HFFc6 (cell line): Measurements from ENCODE around the gene CCDC50. TPM values are rescaled to one million over a fixed set of nuclear protein-coding genes. Genes with fewer than 3 reads are reported as not detected.
A peak's percentile ranks its signal among the peaks of the same experiment; 100 is the strongest.

Experiments
- DNase-seq: peaks from one replicate; pipeline ENCODE4 v3.0.0-alpha.2; 2018
- H3K27ac Mint-ChIP-seq: 2 replicates; pipeline ENCODE4 v1.8.0; 2020; ENCODE audit warnings: mild to moderate bottlenecking, mixed read lengths
- H3K27me3 Mint-ChIP-seq: 2 replicates; pipeline ENCODE4 v1.8.0; 2021; ENCODE audit warnings: mild to moderate bottlenecking, moderate library complexity, mixed read lengths; ENCODE audit not compliant: insufficient read depth
- H3K36me3 Mint-ChIP-seq: 2 replicates; pipeline ENCODE4 v1.8.0; 2021; ENCODE audit warnings: low read depth, mixed read lengths
- H3K4me1 Mint-ChIP-seq: 2 replicates; pipeline ENCODE4 v1.8.0; 2020; ENCODE audit warnings: low read depth, mixed read lengths
- H3K4me3 Mint-ChIP-seq: 2 replicates; pipeline ENCODE4 v1.8.0; 2020; ENCODE audit warnings: mild to moderate bottlenecking, moderate library complexity, mixed read lengths
- H3K9me3 Mint-ChIP-seq: 2 replicates; pipeline ENCODE4 v1.8.0; 2020; ENCODE audit warnings: mild to moderate bottlenecking, mixed read lengths
- total RNA-seq, 6 experiments: library from RNA; stranded (reverse); fragmentation: NEBNext Ultra II Directional; extraction: Animal tissue kit (Norgen Biotek cat#: 25700); gene quantifications; 2 replicates in 1 of 6; 3 replicates in 5 of 6; pipeline ENCODE4 v1.2.3, GENCODE V29; 2021
- TF ChIP-seq, protein P1 (sequence below): fragments of 200-600 bp; sonication (generic); IDR thresholded peaks from 2 replicates; pipeline ENCODE4 v1.5.0; 2021; ENCODE audit warnings: antibody characterized with exemption, mild to moderate bottlenecking

CCDC50 gene
- total RNA-seq, 6 experiments from 2014 or later = 94.1 to 129 (median 121) TPM

DNA sequence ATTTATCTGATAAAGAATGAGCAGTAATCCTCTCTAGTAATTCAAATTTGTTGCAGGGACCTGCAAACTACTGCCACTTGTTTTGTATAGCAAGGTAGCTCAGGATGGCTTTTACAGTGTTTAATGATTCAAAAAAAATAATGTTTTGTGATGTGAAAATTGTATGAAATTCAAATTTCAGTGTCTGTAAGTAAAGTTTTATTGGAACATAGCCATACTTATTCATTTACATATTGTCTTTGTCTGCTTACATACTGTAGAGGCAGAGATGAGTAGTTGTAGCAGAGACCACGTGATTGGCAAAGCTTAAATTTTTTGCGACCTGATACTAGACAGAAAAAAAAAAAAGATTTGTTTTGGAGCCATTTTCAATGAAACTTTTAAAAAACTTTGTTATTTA, 7.6 kb downstream of the CCDC50 start:
- TF ChIP-seq, protein P1, sequence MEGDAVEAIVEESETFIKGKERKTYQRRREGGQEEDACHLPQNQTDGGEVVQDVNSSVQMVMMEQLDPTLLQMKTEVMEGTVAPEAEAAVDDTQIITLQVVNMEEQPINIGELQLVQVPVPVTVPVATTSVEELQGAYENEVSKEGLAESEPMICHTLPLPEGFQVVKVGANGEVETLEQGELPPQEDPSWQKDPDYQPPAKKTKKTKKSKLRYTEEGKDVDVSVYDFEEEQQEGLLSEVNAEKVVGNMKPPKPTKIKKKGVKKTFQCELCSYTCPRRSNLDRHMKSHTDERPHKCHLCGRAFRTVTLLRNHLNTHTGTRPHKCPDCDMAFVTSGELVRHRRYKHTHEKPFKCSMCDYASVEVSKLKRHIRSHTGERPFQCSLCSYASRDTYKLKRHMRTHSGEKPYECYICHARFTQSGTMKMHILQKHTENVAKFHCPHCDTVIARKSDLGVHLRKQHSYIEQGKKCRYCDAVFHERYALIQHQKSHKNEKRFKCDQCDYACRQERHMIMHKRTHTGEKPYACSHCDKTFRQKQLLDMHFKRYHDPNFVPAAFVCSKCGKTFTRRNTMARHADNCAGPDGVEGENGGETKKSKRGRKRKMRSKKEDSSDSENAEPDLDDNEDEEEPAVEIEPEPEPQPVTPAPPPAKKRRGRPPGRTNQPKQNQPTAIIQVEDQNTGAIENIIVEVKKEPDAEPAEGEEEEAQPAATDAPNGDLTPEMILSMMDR = no peak
- no peaks in the 10 kb centered on the region for H3K9me3 Mint-ChIP-seq
- H3K27ac Mint-ChIP-seq = no peak overlapping the region

DNA sequence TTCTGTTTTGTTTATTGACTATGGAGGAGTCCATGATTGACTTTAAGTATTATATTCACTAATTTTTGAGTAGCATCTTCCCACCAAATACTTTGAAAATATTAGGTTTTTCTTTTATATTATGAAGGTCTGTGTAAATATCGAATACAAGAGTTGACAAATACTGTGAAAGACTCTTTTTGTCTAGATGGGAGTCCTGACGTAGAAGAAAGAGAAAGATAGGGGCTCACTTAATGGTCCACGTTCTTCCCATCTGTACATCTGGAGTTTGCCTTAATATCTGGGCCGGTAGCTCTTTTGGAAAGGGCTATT, 8.9 kb downstream of the CCDC50 start:
- Mint-ChIP-seq H3K27ac (peak overlapping the region; percentile 78), H3K36me3 (peaks cover 52% of the 10 kb centered on the region), H3K4me3 (peak overlapping the region; percentile 61), H3K27me3 (peaks cover 2% of the 10 kb centered on the region; the same call in 1 of the 2 replicates), H3K9me3 (no peaks in the 10 kb centered on the region), H3K4me1 (peaks cover 99% of the 10 kb centered on the region)
- no peak for DNase-seq
- TF ChIP-seq, protein P1 = no peak

More for the DNA sequence above, 7.6 kb downstream of the CCDC50 start:
- DNase-seq = no peak
- peaks cover 2% of the 10 kb centered on the region; the same call in 1 of the 2 replicates for H3K27me3 Mint-ChIP-seq
- H3K36me3 Mint-ChIP-seq = peaks cover 57% of the 10 kb centered on the region
- H3K4me3 Mint-ChIP-seq = no peak overlapping the region
- peaks cover 99% of the 10 kb centered on the region for H3K4me1 Mint-ChIP-seq

DNA sequence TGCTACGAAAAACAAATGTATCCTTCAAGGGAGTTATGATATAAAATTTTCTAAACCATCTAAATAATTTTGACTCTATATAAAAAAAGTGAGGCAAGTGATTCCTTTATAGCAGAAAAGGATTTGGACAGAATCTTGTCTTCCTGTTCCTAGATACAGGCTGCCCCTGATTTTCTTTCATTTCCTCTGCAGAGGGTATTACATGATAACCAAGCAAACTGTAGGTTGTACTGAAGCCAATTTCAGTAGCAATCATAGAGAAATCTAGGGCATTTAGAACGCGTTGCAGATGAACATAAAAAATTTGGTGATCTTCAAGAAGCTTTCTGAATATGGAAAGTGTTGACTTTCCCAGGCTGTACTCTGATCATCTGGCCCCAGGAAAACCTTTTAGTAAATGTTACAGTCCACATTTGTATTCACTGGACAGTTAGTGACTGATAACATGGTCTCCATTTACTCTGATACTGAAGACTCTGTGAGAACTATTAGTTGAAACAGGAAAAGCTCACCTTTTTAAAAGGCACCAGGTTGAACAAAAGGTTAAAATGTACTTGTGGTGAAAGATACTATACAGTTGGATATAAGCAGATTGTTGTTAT, 10.2 kb downstream of the CCDC50 start:
- Mint-ChIP-seq H3K9me3 (no peaks in the 10 kb centered on the region), H3K4me3 (no peak overlapping the region), H3K27me3 (peaks cover 2% of the 10 kb centered on the region; the same call in 1 of the 2 replicates), H3K27ac (peak overlapping the region; percentile 78; the same call in 1 of the 2 replicates), H3K4me1 (peaks cover 98% of the 10 kb centered on the region), H3K36me3 (peaks cover 54% of the 10 kb centered on the region)
- TF ChIP-seq, protein P1 = no peak
- DNase-seq = no peak

DNA sequence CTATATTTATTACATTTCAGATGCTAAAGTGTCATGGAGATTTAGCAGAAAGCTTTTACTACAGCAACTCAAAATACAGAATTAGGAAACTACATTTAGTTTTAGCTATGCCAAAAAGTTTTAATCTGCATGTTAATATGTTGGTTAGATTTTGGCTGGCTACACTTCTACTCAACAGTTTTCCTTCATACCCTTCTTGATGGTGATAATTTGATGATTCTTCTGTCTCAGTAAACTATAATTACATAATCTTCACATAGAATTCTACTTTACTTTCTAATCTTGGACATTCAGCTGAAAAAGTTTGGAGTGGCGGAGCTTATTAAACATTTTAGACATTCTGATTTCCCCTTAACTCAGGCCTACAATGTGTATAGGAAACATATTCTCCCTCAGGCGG, 11.2 kb downstream of the CCDC50 start:
- TF ChIP-seq, protein P1 = no peak
- H3K4me1 Mint-ChIP-seq = peaks cover 89% of the 10 kb centered on the region
- no peaks in the 10 kb centered on the region for H3K27me3 Mint-ChIP-seq
- no peak overlapping the region for H3K4me3 Mint-ChIP-seq
- no peaks in the 10 kb centered on the region for H3K9me3 Mint-ChIP-seq
- peak overlapping the region; percentile 22; the same call in 1 of the 2 replicates for H3K27ac Mint-ChIP-seq
- no peak for DNase-seq
- H3K36me3 Mint-ChIP-seq = peaks cover 46% of the 10 kb centered on the region

DNA sequence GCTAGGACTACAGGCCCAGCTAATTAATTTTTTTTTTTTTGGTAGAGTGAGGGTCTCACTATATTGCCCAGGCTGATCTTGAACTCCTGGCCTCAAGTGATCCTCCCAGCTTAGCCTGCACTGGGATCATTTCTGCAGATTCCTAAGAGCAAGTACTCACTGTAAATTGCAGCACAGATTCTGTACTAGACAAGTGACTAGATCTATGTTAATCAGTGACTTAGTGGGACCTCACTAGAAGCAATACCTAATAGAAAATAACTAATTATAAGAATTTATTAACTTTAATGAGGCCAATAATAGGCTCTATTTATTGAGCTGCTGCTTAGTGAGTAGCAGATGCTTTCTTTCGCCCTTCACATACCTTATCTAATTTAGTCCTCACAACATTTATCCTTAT, 11.8 kb downstream of the CCDC50 start:
- Mint-ChIP-seq H3K27me3 (no peaks in the 10 kb centered on the region), H3K9me3 (no peaks in the 10 kb centered on the region), H3K27ac (0 out of 2 replicates have a peak overlapping the region, but pooled peaks have one; percentile 36), H3K4me3 (no peak overlapping the region), H3K4me1 (peaks cover 83% of the 10 kb centered on the region), H3K36me3 (peaks cover 40% of the 10 kb centered on the region)
- no peak for DNase-seq
- TF ChIP-seq, protein P1 = no peak
